Measurements from ENCODE around the gene FAM180A.
"Not testable (repeated sequence)": the region's sequence is repeated elsewhere in the genome, so short reads cannot be mapped to it uniquely, and the experiment has no call there.

The FAM180A gene

GRCh38 chr7:135748770-135749169 lies at the start of gene FAM180A:
Gene FAM180A (minus strand): TSS chr7:135748813. CDS start chr7:135748580, 233 bp downstream.
- no peak for DNase-seq

GRCh38 chr7:135798095-135798494 lies 49.5 kb upstream of the FAM180A start:
- no peak for DNase-seq

GRCh38 chr7:135795846-135796570 lies 47.4 kb upstream of the FAM180A start:
- no peak for DNase-seq

GRCh38 chr7:135793841-135794240 lies 45.2 kb upstream of the FAM180A start:
- no peak for DNase-seq

GRCh38 chr7:135792866-135793265 lies 44.3 kb upstream of the FAM180A start:
- no peak for DNase-seq

GRCh38 chr7:135792363-135792668 lies 43.7 kb upstream of the FAM180A start:
- no peak for DNase-seq

- DNase-seq = no peak
Observed at GRCh38 chr7:135791543-135792362, 43.1 kb upstream of the FAM180A start.

GRCh38 chr7:135790371-135790977 lies 41.9 kb upstream of the FAM180A start:
- no peak for DNase-seq

GRCh38 chr7:135789956-135790355 lies 41.3 kb upstream of the FAM180A start:
- DNase-seq = no peak

- DNase-seq = no peak
Observed at GRCh38 chr7:135789431-135789830, 40.8 kb upstream of the FAM180A start.

- no peak for DNase-seq
Observed at GRCh38 chr7:135786911-135787310, 38.3 kb upstream of the FAM180A start.

- no peak for DNase-seq
Observed at GRCh38 chr7:135785065-135785464, 36.5 kb upstream of the FAM180A start.

- no peak for DNase-seq
Observed at GRCh38 chr7:135784013-135784412, 35.4 kb upstream of the FAM180A start.

- DNase-seq = no peak
Observed at GRCh38 chr7:135782801-135783200, 34.2 kb upstream of the FAM180A start.

GRCh38 chr7:135782377-135782776 lies 33.8 kb upstream of the FAM180A start:
- no peak for DNase-seq

GRCh38 chr7:135777626-135778398 lies 29.2 kb upstream of the FAM180A start:
- DNase-seq = no peak

- not testable (repeated sequence) for DNase-seq
Observed at GRCh38 chr7:135775915-135776314, 27.3 kb upstream of the FAM180A start.

GRCh38 chr7:135775230-135775629 lies 26.6 kb upstream of the FAM180A start:
- no peak for DNase-seq

GRCh38 chr7:135774284-135774683 lies 25.7 kb upstream of the FAM180A start:
- no peak for DNase-seq

- DNase-seq = no peak
Observed at GRCh38 chr7:135773464-135773863, 24.9 kb upstream of the FAM180A start.

- DNase-seq = no peak
Observed at GRCh38 chr7:135772639-135773222, 24.1 kb upstream of the FAM180A start.

GRCh38 chr7:135771961-135772638 lies 23.5 kb upstream of the FAM180A start:
- DNase-seq = no peak

Measured in CD4-positive, alpha-beta T cell treated with Interleukin-21 for 1 hour (primary cell).